ENCODE data around the gene FIGNL2. TPM values are rescaled to one million over a fixed set of nuclear protein-coding genes. Genes with fewer than 3 reads are reported as not detected.

Gene FIGNL2
- total and polyA plus RNA-seq, 4 donors = 0.06 to 0.70 (median 0.33) TPM

DNA sequence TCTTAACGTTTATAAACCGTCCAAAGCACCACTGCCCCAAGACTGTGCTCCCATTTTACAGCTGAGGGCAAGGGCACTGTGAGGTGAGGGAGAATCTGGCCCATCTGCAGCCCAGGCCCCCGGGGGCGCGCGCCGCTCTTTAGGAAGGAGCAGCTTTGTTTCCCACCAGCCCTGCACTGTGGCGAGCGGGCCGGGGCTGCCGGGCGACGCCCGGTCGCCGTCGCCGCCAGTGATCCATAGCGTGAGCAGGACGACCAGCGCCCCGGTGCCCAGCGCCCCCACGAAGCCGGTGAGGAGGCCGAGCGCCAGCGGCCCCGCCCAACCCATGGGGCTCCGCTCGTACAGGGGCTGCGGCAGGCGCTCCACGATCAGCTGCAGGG is 34.6 kb downstream of the FIGNL2 start:
- 5% methylated on average over 34 of the region's 34 CpGs for WGBS
- H3K9ac ChIP-seq (ENCODE audit: low read depth in 1 of 2, low read length in 2 of 2) = peak overlapping the region in 1 of 2 donors; percentile 53
- H3K4me3 ChIP-seq (ENCODE audit: low read depth in 1 of 3, low read length in 3 of 3) = peak overlapping the region; percentile 48 to 77 (median 63)
- H3K27me3 ChIP-seq (ENCODE audit: control insufficient read depth in 4 of 4, insufficient read depth in 4 of 4, low read length in 3 of 4) = no peaks in the 10 kb centered on the region
- H3K27ac ChIP-seq (ENCODE audit: low read depth in 1 of 2, low read length in 2 of 2) = peak overlapping the region; percentile 35 to 47
- no peaks in the 10 kb centered on the region for H3K9me3 ChIP-seq (ENCODE audit: control insufficient read depth in 4 of 4, low read length in 3 of 4)
- DNase-seq (ENCODE audit: low spot score) = no peak
- H3K4me1 ChIP-seq (ENCODE audit: control insufficient read depth in 4 of 4, insufficient read depth in 4 of 4, low read length in 3 of 4) = peaks cover 0 to 14% (median 4%) of the 10 kb centered on the region in 4 donors
- TF ChIP-seq, protein P1, sequence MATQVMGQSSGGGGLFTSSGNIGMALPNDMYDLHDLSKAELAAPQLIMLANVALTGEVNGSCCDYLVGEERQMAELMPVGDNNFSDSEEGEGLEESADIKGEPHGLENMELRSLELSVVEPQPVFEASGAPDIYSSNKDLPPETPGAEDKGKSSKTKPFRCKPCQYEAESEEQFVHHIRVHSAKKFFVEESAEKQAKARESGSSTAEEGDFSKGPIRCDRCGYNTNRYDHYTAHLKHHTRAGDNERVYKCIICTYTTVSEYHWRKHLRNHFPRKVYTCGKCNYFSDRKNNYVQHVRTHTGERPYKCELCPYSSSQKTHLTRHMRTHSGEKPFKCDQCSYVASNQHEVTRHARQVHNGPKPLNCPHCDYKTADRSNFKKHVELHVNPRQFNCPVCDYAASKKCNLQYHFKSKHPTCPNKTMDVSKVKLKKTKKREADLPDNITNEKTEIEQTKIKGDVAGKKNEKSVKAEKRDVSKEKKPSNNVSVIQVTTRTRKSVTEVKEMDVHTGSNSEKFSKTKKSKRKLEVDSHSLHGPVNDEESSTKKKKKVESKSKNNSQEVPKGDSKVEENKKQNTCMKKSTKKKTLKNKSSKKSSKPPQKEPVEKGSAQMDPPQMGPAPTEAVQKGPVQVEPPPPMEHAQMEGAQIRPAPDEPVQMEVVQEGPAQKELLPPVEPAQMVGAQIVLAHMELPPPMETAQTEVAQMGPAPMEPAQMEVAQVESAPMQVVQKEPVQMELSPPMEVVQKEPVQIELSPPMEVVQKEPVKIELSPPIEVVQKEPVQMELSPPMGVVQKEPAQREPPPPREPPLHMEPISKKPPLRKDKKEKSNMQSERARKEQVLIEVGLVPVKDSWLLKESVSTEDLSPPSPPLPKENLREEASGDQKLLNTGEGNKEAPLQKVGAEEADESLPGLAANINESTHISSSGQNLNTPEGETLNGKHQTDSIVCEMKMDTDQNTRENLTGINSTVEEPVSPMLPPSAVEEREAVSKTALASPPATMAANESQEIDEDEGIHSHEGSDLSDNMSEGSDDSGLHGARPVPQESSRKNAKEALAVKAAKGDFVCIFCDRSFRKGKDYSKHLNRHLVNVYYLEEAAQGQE (IDR thresholded peaks at IDR 0.05) = no peak
- no peaks in the 10 kb centered on the region for H3K36me3 ChIP-seq (ENCODE audit: control insufficient read depth in 4 of 4, insufficient read depth in 3 of 4, low read depth in 1 of 4, low read length in 3 of 4)

DNA sequence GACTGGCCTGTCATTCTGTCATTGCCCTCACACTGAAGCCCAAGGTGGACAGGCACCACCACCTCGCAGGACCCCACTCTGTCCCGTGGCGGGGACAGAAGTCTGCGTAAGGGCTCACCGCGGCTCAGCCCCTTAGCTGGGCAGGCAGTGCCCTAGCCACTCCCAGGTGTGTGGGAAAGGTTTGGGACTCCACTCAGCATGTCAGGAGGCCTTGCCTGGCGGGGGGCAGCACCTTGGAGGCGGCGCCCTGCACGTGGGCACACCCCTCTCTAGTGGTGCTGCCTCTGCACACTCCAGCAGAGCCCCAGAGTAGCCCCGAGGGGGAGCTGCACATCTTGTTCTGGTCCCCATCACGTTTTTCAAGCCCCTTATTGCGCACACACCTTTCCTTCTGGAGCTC is 35.6 kb downstream of the FIGNL2 start:
- Histone ChIP-seq H3K27ac (ENCODE audit: low read depth in 1 of 2, low read length in 2 of 2) (no peak overlapping the region), H3K4me1 (ENCODE audit: control insufficient read depth in 4 of 4, insufficient read depth in 4 of 4, low read length in 3 of 4) (peaks cover 0 to 14% (median 4%) of the 10 kb centered on the region in 4 donors), H3K4me3 (ENCODE audit: low read depth in 1 of 3, low read length in 3 of 3) (no peak overlapping the region), H3K9me3 (ENCODE audit: control insufficient read depth in 4 of 4, low read length in 3 of 4) (no peaks in the 10 kb centered on the region), H3K36me3 (ENCODE audit: control insufficient read depth in 4 of 4, insufficient read depth in 3 of 4, low read depth in 1 of 4, low read length in 3 of 4) (peaks cover 0 to 2% (median 0%) of the 10 kb centered on the region in 4 donors), H3K9ac (ENCODE audit: low read depth in 1 of 2, low read length in 2 of 2) (no peak overlapping the region), H3K27me3 (ENCODE audit: control insufficient read depth in 4 of 4, insufficient read depth in 4 of 4, low read length in 3 of 4) (no peaks in the 10 kb centered on the region)
- WGBS = 89% methylated on average over 13 of the region's 13 CpGs
- no peak for DNase-seq (ENCODE audit: low spot score)
- TF ChIP-seq NR2F2 (IDR thresholded peaks at IDR 0.05) = no peak
- TF ChIP-seq YY1 (IDR thresholded peaks at IDR 0.05) = no peak
- TF ChIP-seq TAF1 (conservative IDR thresholded peaks at IDR 0.05) = no peak
- TF ChIP-seq, protein P2, sequence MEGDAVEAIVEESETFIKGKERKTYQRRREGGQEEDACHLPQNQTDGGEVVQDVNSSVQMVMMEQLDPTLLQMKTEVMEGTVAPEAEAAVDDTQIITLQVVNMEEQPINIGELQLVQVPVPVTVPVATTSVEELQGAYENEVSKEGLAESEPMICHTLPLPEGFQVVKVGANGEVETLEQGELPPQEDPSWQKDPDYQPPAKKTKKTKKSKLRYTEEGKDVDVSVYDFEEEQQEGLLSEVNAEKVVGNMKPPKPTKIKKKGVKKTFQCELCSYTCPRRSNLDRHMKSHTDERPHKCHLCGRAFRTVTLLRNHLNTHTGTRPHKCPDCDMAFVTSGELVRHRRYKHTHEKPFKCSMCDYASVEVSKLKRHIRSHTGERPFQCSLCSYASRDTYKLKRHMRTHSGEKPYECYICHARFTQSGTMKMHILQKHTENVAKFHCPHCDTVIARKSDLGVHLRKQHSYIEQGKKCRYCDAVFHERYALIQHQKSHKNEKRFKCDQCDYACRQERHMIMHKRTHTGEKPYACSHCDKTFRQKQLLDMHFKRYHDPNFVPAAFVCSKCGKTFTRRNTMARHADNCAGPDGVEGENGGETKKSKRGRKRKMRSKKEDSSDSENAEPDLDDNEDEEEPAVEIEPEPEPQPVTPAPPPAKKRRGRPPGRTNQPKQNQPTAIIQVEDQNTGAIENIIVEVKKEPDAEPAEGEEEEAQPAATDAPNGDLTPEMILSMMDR (IDR thresholded peaks at IDR 0.05; ENCODE audit: low read depth, low read length, missing input control) = no peak
- TF ChIP-seq RXRA (IDR thresholded peaks at IDR 0.05) = no peak
- TF ChIP-seq, protein P3, sequence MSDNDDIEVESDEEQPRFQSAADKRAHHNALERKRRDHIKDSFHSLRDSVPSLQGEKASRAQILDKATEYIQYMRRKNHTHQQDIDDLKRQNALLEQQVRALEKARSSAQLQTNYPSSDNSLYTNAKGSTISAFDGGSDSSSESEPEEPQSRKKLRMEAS (IDR thresholded peaks at IDR 0.05) = no peak
- no peak for TF ChIP-seq RAD21 (IDR thresholded peaks at IDR 0.05)
- no peak for TF ChIP-seq SP1 (IDR thresholded peaks at IDR 0.05)
- TF ChIP-seq EGR1 (IDR thresholded peaks at IDR 0.05; ENCODE audit: low read depth in 2 of 2) = no peak
- TF ChIP-seq, protein P1 (IDR thresholded peaks at IDR 0.05) = no peak
- TF ChIP-seq JUND (IDR thresholded peaks at IDR 0.05) = no peak
- TF ChIP-seq, protein P4, sequence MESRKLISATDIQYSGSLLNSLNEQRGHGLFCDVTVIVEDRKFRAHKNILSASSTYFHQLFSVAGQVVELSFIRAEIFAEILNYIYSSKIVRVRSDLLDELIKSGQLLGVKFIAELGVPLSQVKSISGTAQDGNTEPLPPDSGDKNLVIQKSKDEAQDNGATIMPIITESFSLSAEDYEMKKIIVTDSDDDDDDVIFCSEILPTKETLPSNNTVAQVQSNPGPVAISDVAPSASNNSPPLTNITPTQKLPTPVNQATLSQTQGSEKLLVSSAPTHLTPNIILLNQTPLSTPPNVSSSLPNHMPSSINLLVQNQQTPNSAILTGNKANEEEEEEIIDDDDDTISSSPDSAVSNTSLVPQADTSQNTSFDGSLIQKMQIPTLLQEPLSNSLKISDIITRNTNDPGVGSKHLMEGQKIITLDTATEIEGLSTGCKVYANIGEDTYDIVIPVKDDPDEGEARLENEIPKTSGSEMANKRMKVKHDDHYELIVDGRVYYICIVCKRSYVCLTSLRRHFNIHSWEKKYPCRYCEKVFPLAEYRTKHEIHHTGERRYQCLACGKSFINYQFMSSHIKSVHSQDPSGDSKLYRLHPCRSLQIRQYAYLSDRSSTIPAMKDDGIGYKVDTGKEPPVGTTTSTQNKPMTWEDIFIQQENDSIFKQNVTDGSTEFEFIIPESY (IDR thresholded peaks at IDR 0.05) = no peak
- no peak for TF ChIP-seq FOXA2 (IDR thresholded peaks at IDR 0.05)
- TF ChIP-seq HNF4A (conservative IDR thresholded peaks at IDR 0.05) = no peak
- no peak for TF ChIP-seq GABPA (IDR thresholded peaks at IDR 0.05 in 1 of 2, conservative IDR thresholded peaks at IDR 0.05 in 1 of 2)
- no peak for TF ChIP-seq FOXA1 (IDR thresholded peaks at IDR 0.05)
- TF ChIP-seq, protein P5, sequence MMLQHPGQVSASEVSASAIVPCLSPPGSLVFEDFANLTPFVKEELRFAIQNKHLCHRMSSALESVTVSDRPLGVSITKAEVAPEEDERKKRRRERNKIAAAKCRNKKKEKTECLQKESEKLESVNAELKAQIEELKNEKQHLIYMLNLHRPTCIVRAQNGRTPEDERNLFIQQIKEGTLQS (IDR thresholded peaks at IDR 0.05) = no peak
